OCI-LY3 (cell line): ENCODE measurements around the gene PATE1.

Source experiments
- H2AFZ ChIP-seq: fragments of 200-600, 300-600 bp; shearing (Covaris generic); 2 replicates; pipeline ENCODE4 v1.6.0; 2014; ENCODE audit warnings: antibody characterized with exemption, low read depth, low read length
- H3K27ac ChIP-seq: fragments of 200-600, 300-600 bp; sonication (generic); 2 replicates; pipeline ENCODE4 v1.5.1; 2014; ENCODE audit warnings: mild to moderate bottlenecking, low read length, moderate library complexity, mixed read lengths
- H3K27me3 ChIP-seq: fragments of 200-600, 300-600 bp; sonication (generic); 2 replicates; pipeline ENCODE4 v1.6.1; 2014; ENCODE audit warnings: low read depth, low read length, mixed read lengths
- H3K36me3 ChIP-seq: fragments of 200-600, 300-600 bp; sonication (generic); replicated peaks from 2 replicates; pipeline ENCODE3; 2014; ENCODE audit warnings: low read depth, low read length, mixed read lengths
- H3K4me1 ChIP-seq: fragments of 300-600, 200-600 bp; sonication (generic); 2 replicates; pipeline ENCODE4 v1.6.1; 2014; ENCODE audit warnings: low read length, mixed read lengths
- H3K4me2 ChIP-seq: fragments of 200-600, 300-600 bp; sonication (generic); 2 replicates; pipeline ENCODE4 v1.6.1; 2014; ENCODE audit warnings: low read length, mixed read lengths
- H3K4me3 ChIP-seq: fragments of 300-600, 200-600 bp; sonication (generic); 2 replicates; pipeline ENCODE4 v1.5.1; 2014; ENCODE audit warnings: antibody characterized with exemption, mild to moderate bottlenecking, low read length, moderate library complexity
- H3K79me2 ChIP-seq: fragments of 300-600, 200-600 bp; shearing (Covaris generic); 2 replicates; pipeline ENCODE4 v1.6.1; 2014; ENCODE audit warnings: mild to moderate bottlenecking, low read length, mixed read lengths
- H3K9ac ChIP-seq: fragments of 300-600, 200-600 bp; shearing (Covaris generic); 2 replicates; pipeline ENCODE4 v1.6.0; 2014; ENCODE audit warnings: mild to moderate bottlenecking, low read length, moderate library complexity
- H3K9me3 ChIP-seq: fragments of 200-600, 300-600 bp; shearing (Covaris generic); 2 replicates; pipeline ENCODE4 v1.6.1; 2014; ENCODE audit warnings: low read length, mixed read lengths; ENCODE audit not compliant: insufficient read depth
- H4K20me1 ChIP-seq: fragments of 200-600, 300-600 bp; sonication (generic); 2 replicates; pipeline ENCODE4 v1.6.1; 2016; ENCODE audit warnings: low read length, mixed read lengths; ENCODE audit not compliant: insufficient read depth
- EZH2phosphoT487 ChIP-seq: fragments of 200-600 bp; shearing (Covaris generic); IDR thresholded peaks from 2 replicates; pipeline ENCODE4 v1.6.1; 2018; ENCODE audit warnings: antibody characterized with exemption, mixed run types, low read depth
- TF ChIP-seq, protein P1 (sequence below): fragments of 200-600, 300-600 bp; sonication (generic); IDR thresholded peaks from 2 replicates; pipeline ENCODE4 v1.5.1; 2014; ENCODE audit warnings: antibody characterized with exemption, low read length, low read depth

Gene PATE1

GRCh38 chr11:125784678-125785077 is 38.6 kb downstream of the PATE1 start:
- no peaks in the 10 kb centered on the region for H3K4me1 ChIP-seq
- H3K27me3 ChIP-seq = no peaks in the 10 kb centered on the region
- H3K27ac ChIP-seq = no peak overlapping the region
- H3K4me3 ChIP-seq = no peak overlapping the region
- no peak overlapping the region for H3K4me2 ChIP-seq
- TF ChIP-seq, protein P1, sequence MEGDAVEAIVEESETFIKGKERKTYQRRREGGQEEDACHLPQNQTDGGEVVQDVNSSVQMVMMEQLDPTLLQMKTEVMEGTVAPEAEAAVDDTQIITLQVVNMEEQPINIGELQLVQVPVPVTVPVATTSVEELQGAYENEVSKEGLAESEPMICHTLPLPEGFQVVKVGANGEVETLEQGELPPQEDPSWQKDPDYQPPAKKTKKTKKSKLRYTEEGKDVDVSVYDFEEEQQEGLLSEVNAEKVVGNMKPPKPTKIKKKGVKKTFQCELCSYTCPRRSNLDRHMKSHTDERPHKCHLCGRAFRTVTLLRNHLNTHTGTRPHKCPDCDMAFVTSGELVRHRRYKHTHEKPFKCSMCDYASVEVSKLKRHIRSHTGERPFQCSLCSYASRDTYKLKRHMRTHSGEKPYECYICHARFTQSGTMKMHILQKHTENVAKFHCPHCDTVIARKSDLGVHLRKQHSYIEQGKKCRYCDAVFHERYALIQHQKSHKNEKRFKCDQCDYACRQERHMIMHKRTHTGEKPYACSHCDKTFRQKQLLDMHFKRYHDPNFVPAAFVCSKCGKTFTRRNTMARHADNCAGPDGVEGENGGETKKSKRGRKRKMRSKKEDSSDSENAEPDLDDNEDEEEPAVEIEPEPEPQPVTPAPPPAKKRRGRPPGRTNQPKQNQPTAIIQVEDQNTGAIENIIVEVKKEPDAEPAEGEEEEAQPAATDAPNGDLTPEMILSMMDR = no peak
- TF ChIP-seq EZH2phosphoT487 = no peak
- H2AFZ ChIP-seq = no peak overlapping the region
- H3K36me3 ChIP-seq = no peaks in the 10 kb centered on the region
- H4K20me1 ChIP-seq = no peaks in the 10 kb centered on the region
- H3K9me3 ChIP-seq = no peaks in the 10 kb centered on the region
- H3K79me2 ChIP-seq = no peaks in the 10 kb centered on the region
- no peak overlapping the region for H3K9ac ChIP-seq

- no peaks in the 10 kb centered on the region for H3K9me3 ChIP-seq
- H4K20me1 ChIP-seq = no peaks in the 10 kb centered on the region
- no peak for TF ChIP-seq EZH2phosphoT487
- TF ChIP-seq, protein P1 = no peak
- H3K27me3 ChIP-seq = no peaks in the 10 kb centered on the region
- no peak within 1 kb of the TSS for H3K27ac ChIP-seq
- H3K4me1 ChIP-seq = no peaks in the 10 kb centered on the region
- H3K79me2 ChIP-seq = no peaks in the 10 kb centered on the region
- H2AFZ ChIP-seq = no peak within 1 kb of the TSS
- no peak within 1 kb of the TSS for H3K9ac ChIP-seq
- no peak within 1 kb of the TSS for H3K4me3 ChIP-seq
- H3K36me3 ChIP-seq = no peaks in the 10 kb centered on the region
- H3K4me2 ChIP-seq = no peak within 1 kb of the TSS
Measured at GRCh38 chr11:125787827-125788226, 41.7 kb downstream of the PATE1 start, which contains the start of gene PATE3. Gene PATE3 (plus strand): TSS chr11:125788127. CDS start chr11:125788152, 25 bp downstream.

- Histone ChIP-seq H3K79me2 (no peaks in the 10 kb centered on the region), H4K20me1 (no peaks in the 10 kb centered on the region), H3K9me3 (no peaks in the 10 kb centered on the region), H3K36me3 (no peaks in the 10 kb centered on the region), H3K4me2 (no peak overlapping the region), H3K27ac (no peak overlapping the region), H3K9ac (no peak overlapping the region), H2AFZ (no peak overlapping the region), H3K27me3 (no peaks in the 10 kb centered on the region), H3K4me3 (no peak overlapping the region), H3K4me1 (no peaks in the 10 kb centered on the region)
- TF ChIP-seq EZH2phosphoT487 = no peak
- TF ChIP-seq, protein P1 = no peak
Measured at GRCh38 chr11:125790825-125791224, 44.7 kb downstream of the PATE1 start.

DNA sequence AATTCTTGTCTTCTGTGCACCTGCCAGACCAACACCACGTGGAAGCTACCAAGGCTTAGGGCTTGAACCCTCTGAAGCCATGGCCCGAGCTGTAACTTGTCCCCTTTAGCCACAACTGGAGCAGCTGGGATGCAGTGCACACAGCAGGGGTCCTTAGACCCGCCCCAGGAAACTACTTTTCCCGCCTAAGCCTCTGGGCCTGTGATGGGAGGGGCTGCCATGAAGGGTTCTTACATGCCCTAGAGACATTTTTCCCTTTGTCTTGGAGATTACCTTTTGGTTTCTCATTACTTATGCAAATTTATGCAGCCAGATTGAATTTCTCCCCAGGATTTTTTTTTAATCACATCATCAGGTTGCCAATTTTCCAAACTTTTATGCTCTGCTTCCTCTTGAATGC is 51.6 kb downstream of the PATE1 start:
- Histone ChIP-seq H2AFZ (no peak overlapping the region), H3K36me3 (no peaks in the 10 kb centered on the region), H3K27ac (no peak overlapping the region), H3K4me2 (no peak overlapping the region), H3K4me1 (no peaks in the 10 kb centered on the region), H3K4me3 (no peak overlapping the region), H3K79me2 (no peaks in the 10 kb centered on the region), H3K27me3 (no peaks in the 10 kb centered on the region), H3K9me3 (peaks cover 9% of the 10 kb centered on the region), H4K20me1 (no peaks in the 10 kb centered on the region), H3K9ac (no peak overlapping the region)
- TF ChIP-seq, protein P1 = no peak
- TF ChIP-seq EZH2phosphoT487 = no peak
